BJ (cell line): Measurements from ENCODE around the gene S100A7A. TPM values are rescaled to one million over a fixed set of nuclear protein-coding genes. Genes with fewer than 3 reads are reported as not detected.
"Not testable (repeated sequence)": the region's sequence is repeated elsewhere in the genome, so short reads cannot be mapped to it uniquely, and the experiment has no call there.

Experiments
- CTCF ChIA-PET: fragments of 350-600 bp; formaldehyde crosslinking; extraction: SDS; loops from one replicate; lab custom pipeline; 2021; ENCODE audit warnings: antibody characterized with exemption, inconsistent platforms; lab: Yijun Ruan, JAX
- POLR2A ChIA-PET: fragments of 300-600 bp; sonication (Branson Sonifier 250); formaldehyde crosslinking; extraction: SDS; loops from one replicate; lab custom pipeline; 2021; ENCODE audit warnings: antibody characterized with exemption; lab: Charles Lee
- DNase-seq: peaks from one replicate; pipeline ENCODE4 v3.0.0-alpha.2; 2011; ENCODE audit warnings: low read depth
- H3K27me3 ChIP-seq: 2 replicates; pipeline ENCODE4 v1.6.0; 2011; ENCODE audit warnings: low read length; ENCODE audit not compliant: control insufficient read depth, insufficient read depth
- H3K36me3 ChIP-seq: 2 replicates; pipeline ENCODE4 v1.5.1; 2011; ENCODE audit warnings: low read length; ENCODE audit not compliant: control insufficient read depth, insufficient read depth
- H3K4me3 ChIP-seq: 2 replicates; pipeline ENCODE4 v1.5.1; 2011; ENCODE audit warnings: low read depth, mild to moderate bottlenecking, control low read depth, low read length
- CTCF ChIP-seq: IDR thresholded peaks from 2 replicates; pipeline ENCODE4 v1.5.1; 2011; ENCODE audit warnings: low read depth, mild to moderate bottlenecking, control low read depth, inconsistent platforms, low read length, moderate library complexity; ENCODE audit not compliant: insufficient read depth
- polyA plus RNA-seq: library from polyadenylated mRNA; depleted of rRNA; stranded (reverse); fragments of >200 nt; gene quantifications from 2 replicates; pipeline ENCODE4 v1.2.3, GENCODE V29; 2011

The S100A7A gene
- polyA plus RNA-seq, 1 experiment, result not detected

- ChIA-PET POLR2A (no interaction called here), CTCF (no interaction called here)
- no peaks in the 10 kb centered on the region for H3K36me3 ChIP-seq
- DNase-seq, result no peak
- no peak for TF ChIP-seq CTCF
- H3K27me3 ChIP-seq, result peaks cover 4% of the 10 kb centered on the region; the same call in 1 of the 2 replicates
- H3K4me3 ChIP-seq, result no peak overlapping the region
Measured at GRCh38 chr1:153459655-153460054, 43.3 kb downstream of the S100A7A start.

GRCh38 chr1:153460551-153460950 lies 44.2 kb downstream of the S100A7A start, which contains the start of gene S100A7:
Gene S100A7, minus strand, starts transcription at chr1:153460651. Its CDS starts 1,638 bp downstream, at chr1:153459013.
- no peak for TF ChIP-seq CTCF
- H3K4me3 ChIP-seq, result no peak within 1 kb of the TSS
- POLR2A ChIA-PET, result no interaction called here
- CTCF ChIA-PET, result no interaction called here
- DNase-seq, result no peak
- peaks cover 4% of the 10 kb centered on the region; the same call in 1 of the 2 replicates for H3K27me3 ChIP-seq
- H3K36me3 ChIP-seq, result no peaks in the 10 kb centered on the region

- H3K4me3 ChIP-seq, H3K27me3 ChIP-seq, POLR2A ChIA-PET, H3K36me3 ChIP-seq, DNase-seq: not testable (repeated sequence)
- CTCF ChIA-PET, result interaction anchor here (1.8 kb wide), 1 partner anchor 32 kb away, joined by 13 read pairs; no protein-coding TSS in a partner anchor
Measured at GRCh38 chr1:153462741-153463140, 46.4 kb downstream of the S100A7A start.

- H3K4me3 ChIP-seq, result no peak overlapping the region
- peaks cover 2% of the 10 kb centered on the region; the same call in 1 of the 2 replicates for H3K27me3 ChIP-seq
- H3K36me3 ChIP-seq, result no peaks in the 10 kb centered on the region
- no peak for DNase-seq
- TF ChIP-seq CTCF, result peak; percentile 82
- CTCF ChIA-PET, result interaction anchor here (0.6 to 5.0 kb wide), 16 partner anchors 9 to 147 kb away, joined by 3 to 60 read pairs (median 4); partner anchors contain the start of gene S100A16
- POLR2A ChIA-PET, result no interaction called here
Measured at GRCh38 chr1:153465811-153466636, 49.7 kb downstream of the S100A7A start.

- H3K4me3 ChIP-seq, result no peak overlapping the region
- no peaks in the 10 kb centered on the region for H3K36me3 ChIP-seq
- DNase-seq, result no peak
- ChIA-PET CTCF (interaction anchor here (0.6 to 5.0 kb wide), 12 partner anchors 11 to 589 kb away, joined by 3 to 60 read pairs (median 4); no protein-coding TSS in a partner anchor), POLR2A (no interaction called here)
- TF ChIP-seq CTCF, result no peak
- H3K27me3 ChIP-seq, result peaks cover 2% of the 10 kb centered on the region; the same call in 1 of the 2 replicates
Measured at GRCh38 chr1:153466908-153467307, 50.6 kb downstream of the S100A7A start.
